Tibial nerve (tissue), 4 donors: ENCODE measurements around the gene EME2.

Experiments
- EP300 ChIP-seq, 2 donors: sonication (generic); formaldehyde crosslinking; IDR thresholded peaks; one replicate each; pipeline ENCODE4 v1.6.1; 2017; ENCODE audit warnings: antibody characterized with exemption in 2 of 2, mild to moderate bottlenecking in 1 of 2
- POLR2A ChIP-seq, 2 donors: fragments of 450-650 bp; IDR thresholded peaks; one replicate each; pipeline ENCODE4 v1.6.1; 2017; ENCODE audit warnings: antibody characterized with exemption in 2 of 2, mild to moderate bottlenecking in 2 of 2, moderate library complexity in 2 of 2
- TF ChIP-seq, protein P1 (sequence below), 5 experiments: fragments of 200-600 bp in 3 of 5; fragments of 450-650 bp in 2 of 5; sonication (generic) in 3 of 5; IDR thresholded peaks; one replicate each; pipeline ENCODE4 v1.5.1; 2016 to 2019; ENCODE audit warnings: antibody characterized with exemption in 5 of 5, mild to moderate bottlenecking in 3 of 5, moderate library complexity in 2 of 5

DNA sequence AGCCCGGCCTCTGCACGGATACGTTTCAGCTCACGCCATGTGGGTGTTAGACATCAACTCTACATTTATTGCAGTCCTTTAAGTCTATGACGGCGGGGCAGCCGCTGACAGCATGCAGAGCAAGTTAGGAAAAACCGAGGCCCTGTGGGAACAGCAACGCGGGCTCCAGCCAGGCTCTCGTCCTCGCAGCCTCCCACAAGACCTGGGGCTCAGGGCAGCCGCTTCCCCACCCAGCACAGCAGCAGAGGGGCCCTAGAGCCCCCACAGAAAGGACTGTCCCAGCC lies 4.0 kb downstream of the EME2 start:
- TF ChIP-seq, protein P1, sequence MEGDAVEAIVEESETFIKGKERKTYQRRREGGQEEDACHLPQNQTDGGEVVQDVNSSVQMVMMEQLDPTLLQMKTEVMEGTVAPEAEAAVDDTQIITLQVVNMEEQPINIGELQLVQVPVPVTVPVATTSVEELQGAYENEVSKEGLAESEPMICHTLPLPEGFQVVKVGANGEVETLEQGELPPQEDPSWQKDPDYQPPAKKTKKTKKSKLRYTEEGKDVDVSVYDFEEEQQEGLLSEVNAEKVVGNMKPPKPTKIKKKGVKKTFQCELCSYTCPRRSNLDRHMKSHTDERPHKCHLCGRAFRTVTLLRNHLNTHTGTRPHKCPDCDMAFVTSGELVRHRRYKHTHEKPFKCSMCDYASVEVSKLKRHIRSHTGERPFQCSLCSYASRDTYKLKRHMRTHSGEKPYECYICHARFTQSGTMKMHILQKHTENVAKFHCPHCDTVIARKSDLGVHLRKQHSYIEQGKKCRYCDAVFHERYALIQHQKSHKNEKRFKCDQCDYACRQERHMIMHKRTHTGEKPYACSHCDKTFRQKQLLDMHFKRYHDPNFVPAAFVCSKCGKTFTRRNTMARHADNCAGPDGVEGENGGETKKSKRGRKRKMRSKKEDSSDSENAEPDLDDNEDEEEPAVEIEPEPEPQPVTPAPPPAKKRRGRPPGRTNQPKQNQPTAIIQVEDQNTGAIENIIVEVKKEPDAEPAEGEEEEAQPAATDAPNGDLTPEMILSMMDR (IDR thresholded peaks at IDR 0.05) = no peak
- TF ChIP-seq EP300 (IDR thresholded peaks at IDR 0.05) (no peak), POLR2A (IDR thresholded peaks at IDR 0.05) (no peak)
